Measurements from ENCODE around the gene SHROOM2.

The SHROOM2 gene, protein sequence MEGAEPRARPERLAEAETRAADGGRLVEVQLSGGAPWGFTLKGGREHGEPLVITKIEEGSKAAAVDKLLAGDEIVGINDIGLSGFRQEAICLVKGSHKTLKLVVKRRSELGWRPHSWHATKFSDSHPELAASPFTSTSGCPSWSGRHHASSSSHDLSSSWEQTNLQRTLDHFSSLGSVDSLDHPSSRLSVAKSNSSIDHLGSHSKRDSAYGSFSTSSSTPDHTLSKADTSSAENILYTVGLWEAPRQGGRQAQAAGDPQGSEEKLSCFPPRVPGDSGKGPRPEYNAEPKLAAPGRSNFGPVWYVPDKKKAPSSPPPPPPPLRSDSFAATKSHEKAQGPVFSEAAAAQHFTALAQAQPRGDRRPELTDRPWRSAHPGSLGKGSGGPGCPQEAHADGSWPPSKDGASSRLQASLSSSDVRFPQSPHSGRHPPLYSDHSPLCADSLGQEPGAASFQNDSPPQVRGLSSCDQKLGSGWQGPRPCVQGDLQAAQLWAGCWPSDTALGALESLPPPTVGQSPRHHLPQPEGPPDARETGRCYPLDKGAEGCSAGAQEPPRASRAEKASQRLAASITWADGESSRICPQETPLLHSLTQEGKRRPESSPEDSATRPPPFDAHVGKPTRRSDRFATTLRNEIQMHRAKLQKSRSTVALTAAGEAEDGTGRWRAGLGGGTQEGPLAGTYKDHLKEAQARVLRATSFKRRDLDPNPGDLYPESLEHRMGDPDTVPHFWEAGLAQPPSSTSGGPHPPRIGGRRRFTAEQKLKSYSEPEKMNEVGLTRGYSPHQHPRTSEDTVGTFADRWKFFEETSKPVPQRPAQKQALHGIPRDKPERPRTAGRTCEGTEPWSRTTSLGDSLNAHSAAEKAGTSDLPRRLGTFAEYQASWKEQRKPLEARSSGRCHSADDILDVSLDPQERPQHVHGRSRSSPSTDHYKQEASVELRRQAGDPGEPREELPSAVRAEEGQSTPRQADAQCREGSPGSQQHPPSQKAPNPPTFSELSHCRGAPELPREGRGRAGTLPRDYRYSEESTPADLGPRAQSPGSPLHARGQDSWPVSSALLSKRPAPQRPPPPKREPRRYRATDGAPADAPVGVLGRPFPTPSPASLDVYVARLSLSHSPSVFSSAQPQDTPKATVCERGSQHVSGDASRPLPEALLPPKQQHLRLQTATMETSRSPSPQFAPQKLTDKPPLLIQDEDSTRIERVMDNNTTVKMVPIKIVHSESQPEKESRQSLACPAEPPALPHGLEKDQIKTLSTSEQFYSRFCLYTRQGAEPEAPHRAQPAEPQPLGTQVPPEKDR (N-terminal part only)

DNA sequence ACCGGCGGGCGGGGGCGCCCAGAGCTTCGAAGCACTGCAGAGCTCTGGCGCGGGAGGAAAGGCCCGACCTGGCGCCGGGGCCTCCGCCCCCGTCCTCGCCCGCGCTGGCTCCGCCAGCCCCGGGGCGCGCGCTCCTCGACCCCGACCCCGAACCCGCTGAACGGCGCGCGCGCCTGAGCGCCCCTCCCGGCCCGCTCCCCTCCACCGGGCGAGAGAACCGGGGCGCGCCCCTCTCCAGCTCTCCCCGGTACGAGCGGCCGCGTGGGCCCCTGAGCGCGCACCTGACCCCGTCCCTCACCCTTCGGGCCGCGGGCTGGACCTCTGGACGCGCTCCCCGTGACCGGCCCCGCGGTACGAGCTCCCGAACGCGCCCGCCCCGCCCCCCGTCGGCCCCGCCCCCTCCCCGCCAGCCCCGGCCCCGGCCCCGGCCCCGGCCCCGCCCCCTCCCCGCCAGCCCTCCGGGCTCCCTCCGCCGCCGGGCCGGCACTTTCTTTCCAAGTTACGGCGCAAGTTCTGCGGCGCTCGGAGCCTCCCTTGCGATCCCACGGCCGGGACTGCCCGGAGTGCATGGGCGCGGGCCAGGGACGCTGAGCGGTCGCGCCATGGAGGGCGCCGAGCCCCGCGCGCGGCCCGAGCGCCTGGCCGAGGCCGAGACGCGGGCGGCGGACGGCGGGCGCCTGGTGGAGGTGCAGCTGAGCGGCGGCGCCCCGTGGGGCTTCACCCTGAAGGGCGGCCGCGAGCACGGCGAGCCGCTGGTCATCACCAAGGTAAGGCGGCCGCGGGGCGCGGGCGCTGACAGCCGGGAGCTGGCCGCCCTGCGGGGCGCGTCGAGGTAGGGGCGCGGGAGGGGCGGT, at the start of gene SHROOM2:
Gene SHROOM2, plus strand, starts transcription at position 486 of the 854 bp plus-strand sequence. Its CDS starts 117 bp downstream, at position 603.
- no peak for DNase-seq
- no peak for TF ChIP-seq POLR2A (IDR thresholded peaks at IDR 0.05; ENCODE audit: low read length)
- no peak for TF ChIP-seq GATA1 (IDR thresholded peaks at IDR 0.05; ENCODE audit: low read depth, low read length)

DNA sequence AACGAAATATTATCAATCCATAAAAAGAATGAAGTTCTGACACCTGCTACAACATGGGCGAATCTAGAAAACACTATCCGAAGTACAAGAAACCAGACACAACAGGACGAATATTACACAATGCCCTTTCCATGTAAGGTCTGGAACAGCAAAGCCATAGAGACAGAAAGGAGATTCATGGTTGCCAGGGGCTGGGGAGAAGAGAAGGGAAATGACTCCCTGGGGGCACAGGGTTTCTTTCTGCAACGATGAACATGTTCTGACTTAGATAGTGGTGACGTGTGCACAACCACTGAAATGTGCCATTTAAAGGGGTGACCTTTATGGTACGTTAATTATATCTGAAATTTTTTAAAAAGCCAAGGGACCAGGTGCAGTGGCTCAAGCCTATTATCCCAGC, 48.9 kb upstream of the SHROOM2 start:
- DNase-seq, result no peak
- no peak for TF ChIP-seq POLR2A (IDR thresholded peaks at IDR 0.05; ENCODE audit: low read length)
- TF ChIP-seq GATA1 (IDR thresholded peaks at IDR 0.05; ENCODE audit: low read depth, low read length), result no peak

DNA sequence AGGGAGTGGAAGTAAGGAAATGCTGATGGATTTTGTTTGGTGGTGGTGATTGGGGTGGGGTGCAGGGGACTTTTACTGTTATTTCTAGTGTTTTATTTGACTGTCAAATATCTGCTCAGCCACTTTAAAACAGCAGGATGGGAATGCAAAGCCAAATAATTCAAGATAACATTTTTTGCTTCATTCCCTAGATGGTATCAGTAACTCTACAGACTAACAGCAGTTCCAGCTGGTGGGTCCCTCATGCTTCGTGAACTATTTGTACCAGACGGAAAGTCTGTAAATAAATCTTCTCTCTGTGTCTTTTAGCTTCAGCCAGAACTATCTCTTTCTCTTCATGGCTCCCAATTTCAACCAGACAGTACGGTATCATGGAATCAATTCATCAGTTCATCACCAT, 48.1 kb upstream of the SHROOM2 start:
- DNase-seq, result no peak
- no peak for TF ChIP-seq POLR2A (IDR thresholded peaks at IDR 0.05; ENCODE audit: low read length)
- TF ChIP-seq GATA1 (IDR thresholded peaks at IDR 0.05; ENCODE audit: low read depth, low read length), result no peak

DNA sequence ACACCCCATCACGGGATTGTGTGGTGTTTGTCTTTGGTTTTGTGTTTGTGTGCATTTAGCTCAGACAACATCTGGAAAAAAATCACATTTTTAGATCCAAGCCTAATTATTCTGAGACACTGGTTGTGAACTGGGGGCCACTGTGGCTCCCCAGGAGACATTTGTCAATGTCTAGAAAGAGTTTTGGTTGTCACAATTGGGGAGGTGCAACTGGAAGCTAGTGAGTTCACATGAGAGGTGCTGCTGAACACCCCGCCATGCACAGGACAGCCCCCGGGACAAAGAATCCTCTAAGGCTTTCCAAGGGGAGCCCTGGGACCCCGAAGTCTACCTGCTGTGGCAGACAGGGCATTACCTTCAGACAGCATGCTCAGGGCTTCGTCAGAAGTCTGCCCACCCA, 47.1 kb upstream of the SHROOM2 start:
- DNase-seq, result no peak
- TF ChIP-seq GATA1 (IDR thresholded peaks at IDR 0.05; ENCODE audit: low read depth, low read length), result no peak
- no peak for TF ChIP-seq POLR2A (IDR thresholded peaks at IDR 0.05; ENCODE audit: low read length)

DNA sequence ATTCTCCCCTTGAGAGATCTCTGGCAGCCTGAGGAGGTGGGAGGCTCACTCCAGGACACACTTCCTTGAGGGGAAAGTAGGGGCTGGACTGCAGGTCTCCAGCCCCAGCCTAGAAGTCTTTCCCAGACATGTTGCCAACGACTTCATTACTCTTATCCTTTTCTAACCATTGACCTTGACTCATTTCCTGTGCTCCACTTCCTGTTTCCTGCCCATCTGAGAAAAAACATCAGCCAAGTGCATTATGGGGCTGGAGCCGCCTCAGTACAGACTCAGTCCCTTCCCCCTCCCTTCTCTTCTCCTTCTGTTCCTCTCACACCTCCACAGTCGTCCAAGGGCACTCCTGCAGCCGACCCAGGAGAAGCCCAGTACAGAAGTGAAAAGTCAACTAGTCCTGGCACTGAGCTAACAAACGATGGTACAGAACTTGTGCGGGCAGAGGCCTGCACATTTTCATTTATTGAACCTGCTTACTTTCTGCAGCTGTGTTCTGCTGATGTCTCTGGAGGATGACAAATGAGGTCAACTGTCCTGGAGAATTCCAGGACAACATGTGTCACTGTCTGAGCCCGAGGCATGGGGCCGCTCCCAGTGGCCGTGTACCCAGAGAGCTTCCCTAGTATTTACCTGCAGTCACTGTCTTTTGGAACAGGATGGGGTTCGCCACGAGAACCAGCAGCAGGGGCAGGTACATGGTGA, 40.7 kb upstream of the SHROOM2 start:
- DNase-seq, result no peak
- TF ChIP-seq GATA1 (IDR thresholded peaks at IDR 0.05; ENCODE audit: low read depth, low read length) (no peak), POLR2A (IDR thresholded peaks at IDR 0.05; ENCODE audit: low read length) (no peak)

DNA sequence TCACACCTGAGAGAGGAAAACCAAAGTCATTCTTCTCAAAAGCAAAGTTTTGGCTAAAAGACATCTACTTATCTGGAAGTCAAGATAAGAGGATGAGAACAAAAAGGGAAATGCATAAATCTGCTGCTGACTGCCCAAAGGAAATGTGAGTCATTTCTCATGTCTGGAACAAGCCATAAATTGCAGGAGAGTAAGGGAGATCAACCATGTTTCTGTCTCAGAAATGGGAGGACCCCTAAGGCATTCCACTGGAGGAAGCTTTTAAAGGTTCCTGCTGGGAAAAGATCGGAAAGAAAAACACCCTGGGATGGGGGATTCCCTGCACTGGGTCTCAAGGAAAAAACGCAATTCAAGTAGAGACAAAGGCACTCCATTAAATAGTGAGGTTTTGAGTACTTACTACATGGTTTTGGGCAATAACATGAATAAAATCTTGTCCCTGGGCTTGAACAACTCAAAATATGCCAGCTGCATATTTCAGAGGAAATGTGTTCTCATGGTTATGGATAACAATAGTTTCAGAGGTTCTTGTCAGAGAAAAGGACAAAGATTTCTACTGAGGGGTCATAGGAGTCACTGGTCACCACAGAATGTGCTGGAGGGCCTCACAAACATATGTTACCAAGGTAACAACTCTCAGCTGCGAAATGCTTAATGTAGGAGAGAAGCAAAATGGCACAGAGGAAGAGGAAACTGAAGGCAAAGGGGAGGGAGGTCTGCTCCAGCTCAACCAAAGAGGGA, 39.9 kb upstream of the SHROOM2 start:
- no peak for DNase-seq
- no peak for TF ChIP-seq POLR2A (IDR thresholded peaks at IDR 0.05; ENCODE audit: low read length)
- no peak for TF ChIP-seq GATA1 (IDR thresholded peaks at IDR 0.05; ENCODE audit: low read depth, low read length)

DNA sequence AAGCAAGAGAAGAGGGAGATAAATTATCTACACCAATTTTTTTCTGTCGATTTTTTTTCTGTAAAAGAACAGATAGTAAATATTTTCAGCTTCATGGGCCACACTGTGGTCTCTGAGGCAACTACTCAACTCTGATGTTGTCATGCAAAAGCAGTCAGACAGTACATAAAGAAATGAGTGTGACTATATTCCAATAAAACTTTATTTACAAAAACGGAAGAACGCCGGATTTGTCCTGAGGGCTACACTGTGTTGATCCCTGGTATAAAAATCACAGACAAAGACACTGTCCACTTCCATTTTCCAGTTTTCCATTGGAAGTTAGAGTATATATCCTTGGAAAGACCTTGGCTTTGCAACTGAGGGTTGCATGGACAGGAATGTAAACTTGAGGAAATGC, 38.6 kb upstream of the SHROOM2 start:
- TF ChIP-seq POLR2A (IDR thresholded peaks at IDR 0.05; ENCODE audit: low read length) (no peak), GATA1 (IDR thresholded peaks at IDR 0.05; ENCODE audit: low read depth, low read length) (no peak)
- DNase-seq, result no peak

DNA sequence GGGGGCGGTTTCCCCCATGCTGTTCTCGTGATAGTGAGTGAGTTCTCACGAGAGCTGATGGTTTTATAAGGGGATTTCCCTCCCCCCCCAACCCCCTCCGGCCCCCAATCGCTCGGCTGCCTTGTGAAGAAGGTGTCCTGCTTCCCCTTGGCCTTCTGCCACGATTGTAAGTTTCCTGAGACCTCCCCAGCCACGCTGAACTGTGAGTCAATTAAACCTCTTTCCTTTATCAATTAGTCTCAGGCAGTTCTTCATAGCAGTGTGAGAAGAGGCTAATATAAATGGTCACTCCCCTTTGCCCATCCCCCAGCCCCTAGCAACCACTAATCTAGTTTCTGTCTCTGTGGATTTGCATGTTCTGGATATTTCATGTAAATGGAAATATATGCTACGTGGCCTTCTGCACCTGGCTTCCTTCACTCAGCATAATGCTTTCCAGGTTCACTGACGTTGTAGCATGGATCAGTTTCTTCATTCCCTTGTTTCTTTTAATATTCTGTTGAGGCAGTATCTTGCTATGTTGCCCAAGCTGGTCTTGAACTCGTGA, 37.0 kb upstream of the SHROOM2 start:
- TF ChIP-seq POLR2A (IDR thresholded peaks at IDR 0.05; ENCODE audit: low read length) (no peak), GATA1 (IDR thresholded peaks at IDR 0.05; ENCODE audit: low read depth, low read length) (no peak)
- DNase-seq, result no peak

DNA sequence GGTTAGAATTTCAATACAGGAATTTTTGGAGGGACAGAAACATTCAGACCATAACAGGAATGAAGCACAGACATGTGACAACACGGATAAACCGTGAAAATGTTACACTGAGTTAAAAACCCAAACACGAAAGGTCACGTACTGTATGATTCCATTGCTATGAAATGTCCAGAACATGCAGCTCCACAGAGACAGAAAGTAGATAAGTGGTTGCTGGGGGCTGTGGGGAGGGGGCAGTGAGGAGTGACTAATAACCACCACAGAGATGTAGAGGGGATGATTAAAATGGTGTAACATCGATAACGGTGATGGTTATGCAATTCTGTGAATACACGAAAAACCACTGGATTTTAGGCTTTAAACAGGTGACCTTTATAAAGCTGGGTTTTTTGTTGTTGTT, 28.9 kb upstream of the SHROOM2 start:
- DNase-seq, result no peak
- no peak for TF ChIP-seq GATA1 (IDR thresholded peaks at IDR 0.05; ENCODE audit: low read depth, low read length)
- TF ChIP-seq POLR2A (IDR thresholded peaks at IDR 0.05; ENCODE audit: low read length), result no peak

DNA sequence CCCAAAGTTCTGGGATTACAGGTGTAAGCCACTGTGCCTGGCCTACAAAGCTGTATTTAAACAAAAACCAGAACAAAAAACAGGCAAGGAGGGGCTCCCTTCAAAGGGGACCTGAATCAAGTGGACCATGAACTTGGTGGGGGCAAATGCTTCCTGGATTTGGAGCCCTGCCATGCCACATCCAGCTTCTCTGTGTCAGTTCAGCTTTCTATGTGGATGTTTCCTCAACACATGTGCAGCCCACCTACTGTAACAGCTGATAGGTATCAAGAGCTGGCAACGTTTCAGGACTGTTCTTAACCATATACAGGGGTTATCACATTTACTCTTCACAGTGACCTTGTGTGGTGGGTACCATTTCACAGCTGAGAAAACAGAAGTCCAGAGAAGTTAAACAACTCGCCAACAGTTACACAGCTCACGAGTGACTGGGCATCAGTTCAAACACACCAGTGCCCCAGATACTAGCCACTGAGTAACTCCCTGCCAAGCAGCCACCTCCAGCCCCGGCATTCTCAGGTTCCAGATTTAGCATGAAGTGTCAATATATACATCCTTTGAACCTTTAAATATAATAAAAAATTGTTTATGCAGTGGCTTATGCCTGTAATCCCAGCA, 28.1 kb upstream of the SHROOM2 start:
- no peak for DNase-seq
- TF ChIP-seq GATA1 (IDR thresholded peaks at IDR 0.05; ENCODE audit: low read depth, low read length), result no peak
- TF ChIP-seq POLR2A (IDR thresholded peaks at IDR 0.05; ENCODE audit: low read length), result no peak

DNA sequence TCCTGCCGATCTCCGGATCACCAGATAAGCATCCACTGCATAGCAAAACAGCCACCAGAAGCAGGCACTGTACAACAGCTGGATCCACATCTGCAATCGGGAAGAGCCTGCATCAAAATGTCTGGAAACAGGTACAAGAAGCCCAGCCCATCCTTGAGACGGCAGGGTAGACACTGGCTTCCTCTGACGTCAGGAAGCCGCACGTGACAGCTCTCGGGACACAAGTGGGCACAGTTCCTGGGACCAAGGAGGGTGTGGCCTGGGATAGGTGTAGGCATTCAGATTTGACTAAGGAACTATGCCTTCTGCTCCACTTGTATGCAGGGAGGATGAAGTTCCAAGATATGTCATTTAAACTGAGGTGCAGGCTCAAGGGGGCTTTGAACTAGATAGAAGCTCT, 26.9 kb upstream of the SHROOM2 start:
- DNase-seq, result no peak
- TF ChIP-seq POLR2A (IDR thresholded peaks at IDR 0.05; ENCODE audit: low read length), result no peak
- TF ChIP-seq GATA1 (IDR thresholded peaks at IDR 0.05; ENCODE audit: low read depth, low read length), result no peak
